Measurements from ENCODE around the gene RALGAPA2. TPM values are rescaled to one million over a fixed set of nuclear protein-coding genes. Genes with fewer than 3 reads are reported as not detected.

RALGAPA2 gene
- total RNA-seq, 4 donors from 2014 or later, result 13.3 to 29.8 (median 23.6) TPM

DNA sequence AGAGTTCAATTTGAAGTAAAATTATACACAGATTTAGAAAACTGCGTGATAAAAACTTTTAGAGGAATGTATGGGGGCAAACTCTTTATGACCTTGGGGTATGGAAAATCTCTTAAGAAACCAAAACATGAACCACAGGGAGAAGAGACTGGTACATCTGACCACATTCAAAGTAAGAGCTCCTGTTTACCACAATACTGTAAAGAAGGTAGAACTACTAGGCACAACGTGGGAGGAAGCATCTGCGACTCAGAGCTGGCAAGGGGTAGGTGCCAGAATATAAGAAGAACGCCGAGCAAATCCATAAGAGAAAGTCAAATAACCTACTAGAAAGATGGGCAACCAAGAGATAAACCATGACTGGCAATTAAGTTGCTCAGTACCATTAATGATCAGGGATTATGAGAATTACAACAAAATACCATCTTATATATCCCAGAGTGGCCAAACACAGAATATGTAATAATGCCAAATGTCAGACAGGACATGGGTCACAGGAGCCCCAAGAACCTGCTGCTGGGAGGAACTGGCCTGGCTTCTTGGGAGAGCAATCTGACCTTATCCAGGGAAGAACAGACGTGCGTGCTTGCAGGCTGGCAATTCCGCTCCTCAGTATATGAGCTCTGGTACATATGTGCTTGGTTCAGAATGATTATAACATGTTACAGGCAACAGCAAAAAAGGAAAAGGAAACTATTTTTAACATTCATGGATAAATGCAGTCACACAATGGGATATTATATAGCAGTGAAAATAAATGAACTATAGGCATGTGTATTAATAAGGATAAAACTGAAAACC is 294.4 kb downstream of the RALGAPA2 start:
- no peaks in the 10 kb centered on the region for H3K4me1 ChIP-seq
- 82 to 92% methylated on average over 8 of the region's 8 CpGs for WGBS, 2 donors
- peaks cover 0 to 25% (median 0%) of the 10 kb centered on the region in 3 donors for H3K36me3 ChIP-seq

DNA sequence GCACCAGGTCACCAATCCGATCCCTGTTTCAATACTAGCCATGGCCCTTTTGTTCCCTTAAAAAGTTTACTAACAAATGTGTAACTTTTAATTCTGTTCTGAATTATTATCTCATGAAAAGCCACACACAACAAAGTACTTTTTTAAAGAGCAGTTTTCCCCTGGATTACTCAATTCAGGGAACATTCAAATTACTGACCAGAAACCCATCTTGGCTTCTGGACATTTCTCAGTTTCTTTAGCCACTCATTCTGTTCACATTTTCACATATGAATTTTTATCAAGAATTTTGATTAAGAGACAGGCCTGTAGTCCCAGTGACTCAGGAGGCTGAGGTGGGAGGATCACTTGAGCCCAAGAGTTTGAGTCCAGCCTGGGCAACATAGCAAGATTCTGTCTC is 297.1 kb downstream of the RALGAPA2 start:
- no peak overlapping the region for H3K4me3 ChIP-seq
- H3K36me3 ChIP-seq, result peaks cover 0 to 6% (median 0%) of the 10 kb centered on the region in 3 donors
- TF ChIP-seq, protein P1, sequence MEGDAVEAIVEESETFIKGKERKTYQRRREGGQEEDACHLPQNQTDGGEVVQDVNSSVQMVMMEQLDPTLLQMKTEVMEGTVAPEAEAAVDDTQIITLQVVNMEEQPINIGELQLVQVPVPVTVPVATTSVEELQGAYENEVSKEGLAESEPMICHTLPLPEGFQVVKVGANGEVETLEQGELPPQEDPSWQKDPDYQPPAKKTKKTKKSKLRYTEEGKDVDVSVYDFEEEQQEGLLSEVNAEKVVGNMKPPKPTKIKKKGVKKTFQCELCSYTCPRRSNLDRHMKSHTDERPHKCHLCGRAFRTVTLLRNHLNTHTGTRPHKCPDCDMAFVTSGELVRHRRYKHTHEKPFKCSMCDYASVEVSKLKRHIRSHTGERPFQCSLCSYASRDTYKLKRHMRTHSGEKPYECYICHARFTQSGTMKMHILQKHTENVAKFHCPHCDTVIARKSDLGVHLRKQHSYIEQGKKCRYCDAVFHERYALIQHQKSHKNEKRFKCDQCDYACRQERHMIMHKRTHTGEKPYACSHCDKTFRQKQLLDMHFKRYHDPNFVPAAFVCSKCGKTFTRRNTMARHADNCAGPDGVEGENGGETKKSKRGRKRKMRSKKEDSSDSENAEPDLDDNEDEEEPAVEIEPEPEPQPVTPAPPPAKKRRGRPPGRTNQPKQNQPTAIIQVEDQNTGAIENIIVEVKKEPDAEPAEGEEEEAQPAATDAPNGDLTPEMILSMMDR (IDR thresholded peaks at IDR 0.05), result no peak
- no peak for TF ChIP-seq POLR2A (IDR thresholded peaks at IDR 0.05)
- H3K9me3 ChIP-seq, result no peaks in the 10 kb centered on the region
- no peaks in the 10 kb centered on the region for H3K27me3 ChIP-seq
- intact Hi-C loops (cut with DNase I), result no loop called here
- no peak for DNase-seq
- H3K4me1 ChIP-seq, result peaks cover 0 to 7% (median 0%) of the 10 kb centered on the region in 3 donors
- WGBS, 2 donors, result 75 to 94% methylated on average over 1 of the region's 1 CpG
- H3K27ac ChIP-seq, result no peak overlapping the region

More for the DNA sequence above, 294.4 kb downstream of the RALGAPA2 start:
- Histone ChIP-seq H3K27me3 (no peaks in the 10 kb centered on the region), H3K9me3 (no peaks in the 10 kb centered on the region), H3K4me3 (no peak overlapping the region), H3K27ac (no peak overlapping the region)
- intact Hi-C loops (cut with DNase I), result no loop called here
- TF ChIP-seq POLR2A (IDR thresholded peaks at IDR 0.05), result no peak
- TF ChIP-seq, protein P1 (IDR thresholded peaks at IDR 0.05), result no peak
- DNase-seq, result no peak

DNA sequence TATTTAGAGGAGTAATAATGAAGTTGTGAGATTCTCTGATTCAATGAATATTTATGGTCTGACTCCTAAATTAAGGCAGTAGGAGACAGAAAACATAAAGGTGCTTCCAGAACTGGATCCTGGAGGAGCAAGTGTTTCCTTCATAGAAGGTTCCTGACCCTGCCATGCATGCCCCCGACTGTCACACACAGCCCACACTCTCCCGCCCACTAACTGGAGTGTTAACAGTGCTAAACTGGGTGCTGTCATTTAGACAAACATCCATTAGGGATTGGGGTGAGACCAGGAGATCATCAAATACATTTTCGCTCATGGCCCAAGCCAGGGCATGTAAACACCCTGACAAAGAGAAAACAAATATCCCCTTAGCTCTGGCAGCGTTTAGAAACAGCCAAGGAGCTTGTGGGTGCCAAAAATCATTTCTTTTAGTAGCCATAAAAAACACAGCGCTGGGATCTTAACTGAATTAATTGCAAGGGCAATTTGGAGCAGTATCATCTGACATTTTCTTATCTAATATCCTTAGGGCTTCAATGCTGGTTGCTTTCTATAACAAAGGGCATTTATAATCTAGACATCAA is 297.7 kb downstream of the RALGAPA2 start:
- 73 to 78% methylated on average over 5 of the region's 5 CpGs for WGBS, 2 donors
- intact Hi-C loops (cut with DNase I), result no loop called here
- no peaks in the 10 kb centered on the region for H3K9me3 ChIP-seq

DNA sequence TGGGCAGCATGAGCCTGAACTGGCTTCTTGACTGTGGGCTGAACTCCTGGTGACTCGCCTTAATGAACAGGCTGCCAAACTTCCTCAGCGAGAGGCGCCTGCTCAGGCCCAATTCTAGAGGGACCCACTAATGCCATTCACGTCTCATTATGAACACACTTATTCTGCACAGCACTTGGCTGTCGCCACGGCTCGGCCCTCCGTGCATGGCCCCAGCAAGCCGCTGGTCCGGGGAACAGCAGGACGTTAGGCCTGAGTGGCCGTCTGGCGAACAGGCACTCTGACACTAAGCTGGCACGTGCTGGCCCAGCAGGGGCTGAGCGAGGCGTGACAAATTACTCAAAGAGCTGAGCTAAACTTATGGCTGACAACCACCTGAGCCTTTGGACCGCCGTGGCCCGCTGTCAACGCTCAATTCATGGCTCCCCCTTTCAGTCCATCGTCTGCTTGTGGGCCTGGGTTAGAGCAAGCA is 298.6 kb downstream of the RALGAPA2 start:
- no peak overlapping the region for H3K4me3 ChIP-seq
- intact Hi-C loops (cut with DNase I), result no loop called here
- peaks cover 0 to 10% (median 2%) of the 10 kb centered on the region in 3 donors for H3K36me3 ChIP-seq
- H3K9me3 ChIP-seq, result no peaks in the 10 kb centered on the region
- 86 to 92% methylated on average over 12 of the region's 21 CpGs for WGBS, 2 donors
- no peak for DNase-seq
- no peak overlapping the region for H3K27ac ChIP-seq
- no peaks in the 10 kb centered on the region for H3K27me3 ChIP-seq
- no peak for TF ChIP-seq POLR2A (IDR thresholded peaks at IDR 0.05)
- TF ChIP-seq, protein P1 (IDR thresholded peaks at IDR 0.05), result no peak
- H3K4me1 ChIP-seq, result peaks cover 0 to 7% (median 0%) of the 10 kb centered on the region in 3 donors

More for the DNA sequence above, 297.7 kb downstream of the RALGAPA2 start:
- Histone ChIP-seq H3K4me3 (no peak overlapping the region), H3K27ac (no peak overlapping the region), H3K27me3 (no peaks in the 10 kb centered on the region), H3K36me3 (peaks cover 0 to 6% (median 0%) of the 10 kb centered on the region in 3 donors), H3K4me1 (peaks cover 0 to 7% (median 0%) of the 10 kb centered on the region in 3 donors)
- DNase-seq, result no peak
- no peak for TF ChIP-seq POLR2A (IDR thresholded peaks at IDR 0.05)
- TF ChIP-seq, protein P1 (IDR thresholded peaks at IDR 0.05), result no peak

DNA sequence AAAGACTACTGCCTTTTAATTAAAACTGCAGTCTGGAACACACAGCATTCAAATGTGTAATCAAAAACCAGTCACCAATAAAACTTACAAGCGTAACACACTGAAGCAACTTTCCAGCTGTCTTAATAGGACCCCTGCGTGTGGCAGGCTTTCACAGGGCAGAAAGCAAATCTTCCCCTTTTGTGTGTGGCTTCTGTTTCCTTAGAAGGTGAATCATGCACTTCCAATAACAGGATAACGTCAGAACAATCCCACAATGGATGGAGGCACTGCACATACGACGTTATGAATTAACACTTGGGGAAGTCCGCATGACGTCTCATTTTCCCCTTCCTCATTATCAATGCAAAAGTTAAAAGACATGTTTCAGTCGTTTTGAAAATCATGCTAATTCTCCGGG is 299.7 kb downstream of the RALGAPA2 start:
- no peaks in the 10 kb centered on the region for H3K9me3 ChIP-seq
- H3K4me1 ChIP-seq, result peaks cover 0 to 7% (median 0%) of the 10 kb centered on the region in 3 donors
- H3K27me3 ChIP-seq, result no peaks in the 10 kb centered on the region
- DNase-seq, result no peak
- 69 to 76% methylated on average over 9 of the region's 9 CpGs for WGBS, 2 donors
- H3K36me3 ChIP-seq, result peaks cover 0 to 5% (median 5%) of the 10 kb centered on the region in 3 donors
- H3K4me3 ChIP-seq, result no peak overlapping the region
- no peak overlapping the region for H3K27ac ChIP-seq
- TF ChIP-seq POLR2A (IDR thresholded peaks at IDR 0.05), result no peak
- TF ChIP-seq, protein P1 (IDR thresholded peaks at IDR 0.05), result no peak
- intact Hi-C loops (cut with DNase I), result no loop called here
